PC-3 (cell line): ENCODE results near the gene TLNRD1. TPM values are rescaled to one million over a fixed set of nuclear protein-coding genes. Genes with fewer than 3 reads are reported as not detected.

Experiments used
- ATAC-seq: fragments of 200-7000 bp; cut with Tn5 transposase; 2 replicates; pipeline ENCODE4 v1.9.1; 2020; ENCODE audit warnings: mild to moderate bottlenecking, moderate library complexity
- BruUV-seq: library from RNA; stranded (reverse); fragments of 400-500 nt; replicated peaks from 2 replicates; lab custom pipeline; 2021; lab: Mats Ljungman, UMichigan
- CTCF ChIA-PET: fragments of 300-600 bp; sonication (Branson Sonifier 250); formaldehyde crosslinking; loops from one replicate; lab custom pipeline; 2022; ENCODE audit warnings: antibody characterized with exemption; lab: Charles Lee
- POLR2A ChIA-PET: fragments of 300-600 bp; sonication (Branson Sonifier 250); formaldehyde crosslinking; loops from one replicate; lab custom pipeline; 2022; ENCODE audit warnings: antibody characterized with exemption; ENCODE audit not compliant: unreplicated experiment; lab: Charles Lee
- DNase-seq: peaks from one replicate; pipeline ENCODE4 v3.0.0-alpha.2; 2015
- H2AFZ ChIP-seq: fragments of 300-600 bp; sonication (generic); 2 replicates; pipeline ENCODE4 v1.6.0; 2016; ENCODE audit warnings: antibody characterized with exemption, low read length
- H3F3A ChIP-seq: fragments of 300-600 bp; sonication (generic); one replicate; pipeline ENCODE4 v1.6.0; 2017; ENCODE audit warnings: antibody characterized with exemption, low read length, control low read depth, mild to moderate bottlenecking; ENCODE audit not compliant: unreplicated experiment
- H3K27ac ChIP-seq: fragments of 300-600 bp; sonication (generic); 2 replicates; pipeline ENCODE4 v1.5.1; 2016; ENCODE audit warnings: mild to moderate bottlenecking, low read length
- H3K27me3 ChIP-seq: fragments of 300-600 bp; sonication (generic); 2 replicates; pipeline ENCODE4 v1.6.1; 2016; ENCODE audit warnings: low read length, mixed read lengths
- H3K36me3 ChIP-seq: fragments of 300-600 bp; sonication (generic); 2 replicates; pipeline ENCODE4 v1.6.1; 2016; ENCODE audit warnings: low read depth, mixed run types, low read length, mixed read lengths
- H3K4me1 ChIP-seq: fragments of 300-600 bp; sonication (generic); 2 replicates; pipeline ENCODE4 v1.5.1; 2016; ENCODE audit warnings: low read length; ENCODE audit not compliant: insufficient read depth
- H3K4me2 ChIP-seq: fragments of 300-600 bp; sonication (generic); 2 replicates; pipeline ENCODE4 v1.6.0; 2016; ENCODE audit warnings: low read length
- H3K4me3 ChIP-seq: fragments of 300-600 bp; sonication (generic); 2 replicates; pipeline ENCODE4 v1.5.1; 2016; ENCODE audit warnings: mild to moderate bottlenecking, low read length, mixed read lengths
- H3K79me2 ChIP-seq: fragments of 300-600 bp; sonication (generic); 2 replicates; pipeline ENCODE4 v1.6.1; 2017; ENCODE audit warnings: low read length, mixed read lengths
- H3K9ac ChIP-seq: fragments of 300-600 bp; sonication (generic); 2 replicates; pipeline ENCODE4 v1.6.0; 2016; ENCODE audit warnings: mild to moderate bottlenecking, low read length
- H3K9me2 ChIP-seq: fragments of 300-600 bp; sonication (generic); replicated peaks from 2 replicates; pipeline ENCODE4 v1.6.1; 2016; ENCODE audit warnings: mixed run types, low read length, mixed read lengths
- H3K9me3 ChIP-seq: fragments of 300-600 bp; sonication (generic); 2 replicates; pipeline ENCODE4 v1.6.1; 2016; ENCODE audit warnings: low read length, mixed read lengths
- H4K20me1 ChIP-seq: fragments of 300-600 bp; sonication (generic); 2 replicates; pipeline ENCODE4 v1.6.1; 2016; ENCODE audit warnings: low read length, mixed read lengths
- CTCF ChIP-seq: fragments of 300-600 bp; sonication (generic); conservative IDR thresholded peaks from 2 replicates; pipeline ENCODE4 v1.5.1; 2017; ENCODE audit warnings: antibody characterized with exemption, low read depth, mild to moderate bottlenecking, low read length
- EZH2 ChIP-seq: fragments of 300-600 bp; sonication (generic); IDR thresholded peaks from one replicate; pipeline ENCODE4 v1.6.1; 2017; ENCODE audit warnings: antibody characterized with exemption, mild to moderate bottlenecking, low read length; ENCODE audit not compliant: unreplicated experiment
- EZH2phosphoT487 ChIP-seq: fragments of 300-600 bp; sonication (generic); IDR thresholded peaks from 2 replicates; pipeline ENCODE4 v1.6.1; 2018; ENCODE audit warnings: mild to moderate bottlenecking, antibody characterized with exemption, low read length, borderline replicate concordance
- intact Hi-C: fragments of 100-400 bp; cut with micrococcal nuclease; formaldehyde crosslinking; loops from 2 replicates; pipeline ENCODE4 v1.9.0; 2023
- total RNA-seq: library from RNA; depleted of rRNA; stranded (reverse); fragments of >200 nt; gene quantifications from 2 replicates; pipeline ENCODE4 v1.2.3, GENCODE V29; 2014

Gene TLNRD1
- total RNA-seq, 1 experiment from 2014 or later, result 17.8 TPM

- H3K9me3 ChIP-seq, result no peaks in the 10 kb centered on the region
- no TSS peak for BruUV-seq
- no peaks in the 10 kb centered on the region for H3F3A ChIP-seq
- no peak overlapping the region for H3K4me3 ChIP-seq
- peaks cover 17% of the 10 kb centered on the region for H3K4me1 ChIP-seq
- intact Hi-C loops, result no loop called here
- TF ChIP-seq EZH2, result no peak
- no peak for TF ChIP-seq CTCF
- no peaks in the 10 kb centered on the region for H3K9me2 ChIP-seq
- H3K79me2 ChIP-seq, result peaks cover 26% of the 10 kb centered on the region
- no peak overlapping the region for H3K27ac ChIP-seq
- H3K9ac ChIP-seq, result no peak overlapping the region
- POLR2A ChIA-PET, result no interaction called here
- no peak overlapping the region for H2AFZ ChIP-seq
- ATAC-seq (no peak), DNase-seq (no peak)
- CTCF ChIA-PET, result no interaction called here
- H3K36me3 ChIP-seq, result no peaks in the 10 kb centered on the region
- H4K20me1 ChIP-seq, result peaks cover 6% of the 10 kb centered on the region; the same call in 1 of the 2 replicates
- no peaks in the 10 kb centered on the region for H3K27me3 ChIP-seq
- no peak overlapping the region for H3K4me2 ChIP-seq
These were observed 2.5 kb upstream of the TLNRD1 start for GRCh38 chr15:80998251-80998650.

- H3K9ac ChIP-seq, result peak overlapping the region; percentile 89
- TF ChIP-seq CTCF (no peak), EZH2phosphoT487 (no peak), EZH2 (no peak)
- H2AFZ ChIP-seq, result peak overlapping the region; percentile 83
- H3K9me2 ChIP-seq, result no peaks in the 10 kb centered on the region
- H3F3A ChIP-seq, result no peaks in the 10 kb centered on the region
- ChIA-PET POLR2A (no interaction called here), CTCF (no interaction called here)
- intact Hi-C loops, result loop anchor here (10.0 kb wide), 1 partner anchor 265 kb away; no protein-coding TSS in a partner anchor
- peak; percentile 82 for DNase-seq
- H3K9me3 ChIP-seq, result no peaks in the 10 kb centered on the region
- ATAC-seq, result peak; percentile 28
- peaks cover 11% of the 10 kb centered on the region; the same call in 1 of the 2 replicates for H4K20me1 ChIP-seq
- H3K4me2 ChIP-seq, result peak overlapping the region; percentile 94
- H3K36me3 ChIP-seq, result no peaks in the 10 kb centered on the region
- peak overlapping the region; percentile 74 for H3K27ac ChIP-seq
- peaks cover 29% of the 10 kb centered on the region for H3K4me1 ChIP-seq
- peaks cover 39% of the 10 kb centered on the region for H3K79me2 ChIP-seq
- H3K4me3 ChIP-seq, result peak overlapping the region; percentile 89
- no peaks in the 10 kb centered on the region for H3K27me3 ChIP-seq
- no TSS peak for BruUV-seq
These were observed 1.1 kb upstream of the TLNRD1 start for GRCh38 chr15:80999623-81000036.

GRCh38 chr15:81000144-81000623 is 539 bp upstream of the TLNRD1 start:
- Histone ChIP-seq H3F3A (no peaks in the 10 kb centered on the region), H3K36me3 (no peaks in the 10 kb centered on the region), H3K79me2 (peaks cover 45% of the 10 kb centered on the region), H2AFZ (peak overlapping the region; percentile 83), H3K9ac (peak overlapping the region; percentile 89), H3K4me1 (peaks cover 35% of the 10 kb centered on the region), H4K20me1 (peaks cover 11% of the 10 kb centered on the region; the same call in 1 of the 2 replicates), H3K27me3 (no peaks in the 10 kb centered on the region), H3K4me3 (peak overlapping the region; percentile 89), H3K4me2 (peak overlapping the region; percentile 94), H3K27ac (peak overlapping the region; percentile 74), H3K9me2 (no peaks in the 10 kb centered on the region), H3K9me3 (no peaks in the 10 kb centered on the region)
- TSS peak; percentile 84 for BruUV-seq
- TF ChIP-seq CTCF (no peak), EZH2phosphoT487 (no peak), EZH2 (no peak)
- DNase-seq, result peak; percentile 19
- ChIA-PET POLR2A (interaction anchor here (0.6 kb wide), 3 partner anchors 109 to 263 kb away, joined by 3 to 11 read pairs (median 4); no protein-coding TSS in a partner anchor), CTCF (interaction anchor here (0.6 kb wide), 1 partner anchor 579 kb away, joined by 5 read pairs; no protein-coding TSS in a partner anchor)
- ATAC-seq, result peak; percentile 5
- intact Hi-C loops, result loop anchor here (10.0 kb wide), 1 partner anchor 265 kb away; no protein-coding TSS in a partner anchor
